CD4-positive, alpha-beta T cell treated with Interferon gamma for 1 hour (primary cell): Measurements from ENCODE around the gene TOP3B.

Experiments used
- DNase-seq: peaks from one replicate; pipeline ENCODE4 v3.0.0-alpha.2; 2020

Gene TOP3B, protein sequence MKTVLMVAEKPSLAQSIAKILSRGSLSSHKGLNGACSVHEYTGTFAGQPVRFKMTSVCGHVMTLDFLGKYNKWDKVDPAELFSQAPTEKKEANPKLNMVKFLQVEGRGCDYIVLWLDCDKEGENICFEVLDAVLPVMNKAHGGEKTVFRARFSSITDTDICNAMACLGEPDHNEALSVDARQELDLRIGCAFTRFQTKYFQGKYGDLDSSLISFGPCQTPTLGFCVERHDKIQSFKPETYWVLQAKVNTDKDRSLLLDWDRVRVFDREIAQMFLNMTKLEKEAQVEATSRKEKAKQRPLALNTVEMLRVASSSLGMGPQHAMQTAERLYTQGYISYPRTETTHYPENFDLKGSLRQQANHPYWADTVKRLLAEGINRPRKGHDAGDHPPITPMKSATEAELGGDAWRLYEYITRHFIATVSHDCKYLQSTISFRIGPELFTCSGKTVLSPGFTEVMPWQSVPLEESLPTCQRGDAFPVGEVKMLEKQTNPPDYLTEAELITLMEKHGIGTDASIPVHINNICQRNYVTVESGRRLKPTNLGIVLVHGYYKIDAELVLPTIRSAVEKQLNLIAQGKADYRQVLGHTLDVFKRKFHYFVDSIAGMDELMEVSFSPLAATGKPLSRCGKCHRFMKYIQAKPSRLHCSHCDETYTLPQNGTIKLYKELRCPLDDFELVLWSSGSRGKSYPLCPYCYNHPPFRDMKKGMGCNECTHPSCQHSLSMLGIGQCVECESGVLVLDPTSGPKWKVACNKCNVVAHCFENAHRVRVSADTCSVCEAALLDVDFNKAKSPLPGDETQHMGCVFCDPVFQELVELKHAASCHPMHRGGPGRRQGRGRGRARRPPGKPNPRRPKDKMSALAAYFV

GRCh38 chr22:21982338-21982965 lies at the start of gene TOP3B:
TOP3B (minus strand) TSS chr22:21982787; CDS start chr22:21975709, 7,078 bp downstream.
- DNase-seq, result peak; percentile 68

DNA sequence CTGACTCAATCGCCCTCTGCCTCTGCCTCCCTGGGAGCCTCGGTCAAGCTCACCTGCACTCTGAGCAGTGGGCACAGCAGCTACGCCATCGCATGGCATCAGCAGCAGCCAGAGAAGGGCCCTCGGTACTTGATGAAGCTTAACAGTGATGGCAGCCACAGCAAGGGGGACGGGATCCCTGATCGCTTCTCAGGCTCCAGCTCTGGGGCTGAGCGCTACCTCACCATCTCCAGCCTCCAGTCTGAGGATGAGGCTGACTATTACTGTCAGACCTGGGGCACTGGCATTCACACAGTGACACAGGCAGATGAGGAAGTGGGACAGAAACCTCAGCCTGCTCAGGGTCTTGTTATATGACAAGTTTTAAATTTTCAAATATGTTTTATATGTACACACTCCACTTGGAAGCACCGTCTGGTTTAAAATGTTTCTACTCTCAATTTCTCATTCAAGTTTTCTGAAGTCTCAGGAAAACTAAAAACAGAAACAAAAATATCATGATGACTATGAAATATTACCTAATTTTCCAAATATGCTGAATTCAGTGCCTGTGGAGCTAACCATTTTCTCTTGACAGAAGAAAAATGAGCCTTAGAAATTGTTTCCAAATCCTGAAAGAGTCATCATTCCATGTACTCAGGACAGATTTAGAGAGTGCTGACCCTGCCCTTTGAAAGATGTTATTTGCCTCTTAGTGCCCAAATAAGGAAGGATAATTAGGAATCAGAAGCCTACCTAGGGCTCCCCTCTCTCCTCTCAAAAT lies 48.8 kb upstream of the TOP3B start:
- peak; percentile 12 for DNase-seq

DNA sequence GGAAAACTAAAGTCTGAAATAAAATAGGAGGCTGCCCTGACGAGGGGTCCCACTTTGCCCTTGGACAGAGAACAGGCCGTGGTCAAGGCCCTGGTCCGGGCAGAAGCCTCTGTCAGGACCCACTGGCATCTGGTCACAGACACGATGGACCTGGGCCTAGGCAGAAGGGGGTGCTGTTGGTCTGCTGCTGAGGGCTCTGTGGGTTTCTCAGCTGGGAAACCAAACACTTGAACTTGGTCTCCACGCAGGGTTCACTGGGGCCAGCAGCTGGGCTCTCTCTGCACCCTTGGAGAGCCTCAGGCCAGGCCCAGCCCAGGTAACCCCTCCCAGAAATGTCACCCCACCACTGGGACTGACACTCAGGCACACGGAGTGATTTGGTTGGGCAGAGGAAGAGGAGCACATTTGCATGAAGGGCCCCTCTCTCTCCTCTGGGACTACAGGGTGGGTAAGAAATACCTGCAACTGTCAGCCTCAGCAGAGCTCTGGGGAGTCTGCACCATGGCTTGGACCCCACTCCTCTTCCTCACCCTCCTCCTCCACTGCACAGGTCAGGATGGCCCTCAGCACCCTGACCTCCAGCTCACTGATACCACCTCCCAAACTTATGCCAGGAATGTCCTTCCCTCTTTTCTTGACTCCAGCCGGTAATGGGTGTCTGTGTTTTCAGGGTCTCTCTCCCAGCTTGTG lies 48.1 kb upstream of the TOP3B start:
- peak; percentile 37 for DNase-seq

DNA sequence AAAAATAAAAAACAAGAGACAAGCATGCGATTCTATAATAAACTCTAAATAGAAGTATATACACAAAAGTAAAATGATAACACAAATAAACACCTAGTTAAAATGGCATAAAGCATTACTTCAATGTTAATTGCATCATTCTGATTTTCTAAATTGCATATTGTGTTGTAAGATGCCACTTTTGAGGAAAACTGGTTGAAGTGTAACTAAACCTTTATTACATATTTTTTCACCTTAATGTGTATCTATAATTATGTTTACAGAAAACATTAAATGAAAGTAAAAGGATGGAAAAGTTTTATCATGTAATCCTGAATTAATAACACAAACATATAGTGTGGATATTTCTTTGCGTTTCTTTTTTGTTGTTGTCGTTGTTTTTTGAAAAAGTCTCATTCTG lies 45.4 kb upstream of the TOP3B start:
- no peak for DNase-seq

DNA sequence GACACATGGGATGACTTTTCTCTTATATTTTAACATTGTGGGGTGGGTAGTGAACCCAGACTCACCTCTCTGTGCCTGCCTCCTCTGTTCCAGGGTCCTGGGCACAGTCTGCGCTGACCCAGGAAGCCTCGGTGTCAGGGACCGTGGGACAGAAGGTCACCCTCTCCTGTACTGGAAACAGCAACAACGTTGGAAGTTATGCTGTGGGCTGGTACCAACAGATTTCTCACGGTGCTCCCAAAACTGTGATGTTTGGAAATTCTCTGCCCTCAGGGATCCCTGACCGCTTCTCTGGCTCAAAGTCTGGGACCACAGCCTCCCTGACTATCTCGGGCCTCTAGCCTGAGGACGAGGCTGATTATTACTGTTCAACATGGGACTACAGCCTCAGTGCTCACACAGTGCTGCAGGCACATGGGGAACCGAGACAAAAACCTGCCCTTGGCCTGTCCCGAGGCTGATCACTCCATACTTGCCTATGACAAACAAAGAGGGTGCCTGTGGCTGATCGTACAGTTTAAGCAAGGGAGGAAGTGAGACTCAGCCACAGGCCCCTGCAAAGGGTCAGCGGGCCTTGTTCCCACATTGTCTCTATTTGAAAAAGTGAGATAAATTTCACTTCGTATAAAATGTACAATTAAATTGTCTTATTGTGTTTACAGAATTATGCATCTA lies 43.7 kb upstream of the TOP3B start:
- no peak for DNase-seq

GRCh38 chr22:22025320-22026156 lies 43.0 kb upstream of the TOP3B start:
- peak; percentile 7 for DNase-seq

GRCh38 chr22:22024440-22024839 lies 41.9 kb upstream of the TOP3B start:
- no peak for DNase-seq

DNA sequence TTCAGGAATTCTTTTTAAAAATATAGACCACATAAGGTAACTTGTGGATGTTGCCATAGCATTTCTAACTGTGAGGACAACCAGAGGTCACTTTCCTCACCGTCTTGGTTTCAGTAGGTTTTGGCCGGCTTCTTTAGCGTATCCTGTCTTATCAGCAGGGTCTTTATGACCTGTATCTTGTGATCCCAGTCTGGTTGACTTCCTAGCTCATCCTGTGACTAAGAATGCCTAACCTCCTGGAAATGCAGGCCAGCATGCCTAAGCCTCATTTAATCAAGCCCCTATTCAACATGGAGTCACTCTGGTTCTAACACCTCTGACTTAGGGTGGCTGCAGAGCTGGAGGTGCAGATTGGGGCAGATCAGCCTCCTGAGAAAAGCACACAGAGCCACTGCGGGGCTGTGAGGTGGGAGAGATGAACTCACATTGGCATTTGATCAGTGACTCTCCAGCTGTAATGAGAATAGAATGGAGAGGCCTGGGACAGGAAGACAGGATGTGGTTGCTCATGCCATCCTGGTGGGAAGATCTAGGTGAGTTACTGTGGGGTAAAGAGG lies 41.1 kb upstream of the TOP3B start:
- DNase-seq, result no peak

DNA sequence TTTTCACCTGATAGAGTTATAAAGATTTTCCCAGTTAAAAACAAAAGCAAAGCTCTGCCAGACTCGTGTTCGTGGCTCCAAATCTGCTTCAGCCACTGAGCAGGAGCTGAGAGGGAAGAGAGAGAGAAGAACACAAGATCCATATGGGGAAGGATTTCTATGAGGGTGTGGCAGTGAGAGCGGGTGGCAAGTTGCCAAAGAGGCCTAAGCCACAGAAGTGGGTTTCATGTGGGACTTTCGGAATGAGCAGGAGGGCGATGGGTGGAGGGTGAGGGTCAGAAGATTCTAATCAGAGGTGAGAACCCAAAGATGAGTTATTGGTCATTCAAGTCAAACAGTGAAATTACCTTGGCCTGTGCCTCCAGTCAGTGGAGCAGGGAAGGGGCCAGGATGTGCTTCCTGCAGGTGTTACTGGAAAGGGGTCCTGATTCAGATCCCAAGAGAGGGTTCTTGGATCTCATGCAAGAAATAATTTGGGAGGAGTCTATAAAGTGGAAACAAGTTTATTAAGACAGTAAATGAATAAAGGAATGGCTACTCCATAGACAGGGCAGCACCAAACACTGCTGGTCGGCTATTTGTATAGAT lies 40.5 kb upstream of the TOP3B start:
- DNase-seq, result no peak

DNA sequence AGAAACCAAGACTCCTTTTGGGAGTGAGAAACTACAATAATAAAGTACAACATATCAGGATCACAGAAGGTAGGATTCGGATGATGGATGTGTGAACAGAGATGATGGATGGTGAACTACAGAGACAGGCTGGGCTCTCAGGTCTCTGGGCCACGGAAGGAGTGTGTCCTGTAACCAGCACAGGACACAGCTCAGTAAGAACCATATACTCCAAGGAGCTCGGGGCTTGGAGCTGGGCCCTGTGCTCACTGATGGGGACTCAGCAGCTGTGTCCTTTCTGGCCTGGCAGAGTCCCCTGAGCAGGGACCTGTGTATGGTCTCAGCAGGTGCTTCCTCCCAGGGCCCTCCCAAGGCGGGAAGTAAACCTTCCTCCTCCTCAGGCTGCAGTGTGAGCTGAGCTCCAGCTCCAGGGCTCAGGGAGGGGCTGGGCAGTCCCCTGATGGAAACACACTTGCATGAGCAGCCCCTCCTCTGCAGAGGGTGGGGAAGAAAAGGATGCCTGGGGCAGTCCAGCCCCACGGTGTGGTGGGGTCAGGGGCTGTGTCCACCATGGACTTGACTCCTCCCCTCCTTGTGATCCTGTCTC lies 39.8 kb upstream of the TOP3B start:
- DNase-seq, result no peak

GRCh38 chr22:22021162-22021750 lies 38.7 kb upstream of the TOP3B start:
- no peak for DNase-seq

GRCh38 chr22:22020425-22020852 lies 37.9 kb upstream of the TOP3B start:
- DNase-seq, result no peak

- no peak for DNase-seq
These were observed 37.3 kb upstream of the TOP3B start for GRCh38 chr22:22019659-22020424.

DNA sequence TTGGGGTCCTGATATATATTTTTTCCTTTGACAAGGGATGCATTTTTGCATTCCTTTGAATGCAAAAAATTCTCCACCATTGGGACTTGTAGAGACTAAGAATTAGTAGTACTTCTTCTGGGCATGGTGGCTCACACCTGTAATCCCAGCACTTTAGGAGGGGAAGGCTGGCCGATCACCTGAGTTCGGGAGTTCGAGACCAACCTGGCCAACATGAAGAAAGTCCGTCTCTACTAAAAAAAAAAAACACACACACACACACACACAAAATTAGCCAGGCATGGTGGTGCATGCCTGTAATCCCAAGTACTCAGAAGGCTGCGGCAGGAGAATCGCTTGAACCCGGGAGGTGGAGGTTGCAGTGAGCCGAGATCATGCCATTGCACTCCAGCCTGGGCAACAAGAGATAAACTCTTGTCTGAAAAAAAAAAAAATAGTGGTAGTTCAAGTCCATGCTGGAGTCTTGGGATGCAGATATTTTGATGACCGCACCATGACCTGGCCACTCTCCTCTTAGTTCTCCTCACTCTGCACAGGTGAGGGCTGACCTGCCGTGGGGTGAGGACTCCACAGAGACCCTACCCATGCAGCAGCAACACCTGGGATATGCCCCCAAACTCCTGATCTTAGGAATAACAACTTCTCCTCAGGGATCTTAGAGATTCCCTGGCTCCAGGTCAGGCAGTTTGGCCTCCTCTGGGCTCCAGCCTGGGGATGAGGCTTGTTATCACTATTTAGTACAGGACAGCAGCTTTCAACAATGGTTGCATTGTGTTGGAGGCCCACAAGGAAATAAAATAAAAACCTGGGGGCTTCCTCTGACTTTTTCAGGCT lies 36.5 kb upstream of the TOP3B start:
- DNase-seq, result no peak

DNA sequence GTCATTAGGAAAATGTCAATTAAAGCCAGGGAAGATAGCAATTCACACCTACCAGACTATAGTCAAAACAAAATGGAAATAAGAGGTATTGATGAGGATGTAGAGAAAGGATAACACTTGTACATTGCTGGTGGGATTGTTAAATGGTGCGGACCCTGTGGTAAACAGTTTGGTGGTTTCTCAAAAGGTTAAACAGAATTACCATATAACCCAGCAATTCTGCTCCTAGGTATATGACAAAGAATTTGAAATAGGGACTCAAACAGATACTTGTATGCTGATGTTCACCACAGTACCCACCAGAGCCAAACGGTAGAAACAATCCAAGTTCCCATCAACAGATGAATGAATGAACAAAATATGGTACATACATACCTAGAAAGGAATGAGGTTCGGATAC lies 33.0 kb upstream of the TOP3B start:
- no peak for DNase-seq

DNA sequence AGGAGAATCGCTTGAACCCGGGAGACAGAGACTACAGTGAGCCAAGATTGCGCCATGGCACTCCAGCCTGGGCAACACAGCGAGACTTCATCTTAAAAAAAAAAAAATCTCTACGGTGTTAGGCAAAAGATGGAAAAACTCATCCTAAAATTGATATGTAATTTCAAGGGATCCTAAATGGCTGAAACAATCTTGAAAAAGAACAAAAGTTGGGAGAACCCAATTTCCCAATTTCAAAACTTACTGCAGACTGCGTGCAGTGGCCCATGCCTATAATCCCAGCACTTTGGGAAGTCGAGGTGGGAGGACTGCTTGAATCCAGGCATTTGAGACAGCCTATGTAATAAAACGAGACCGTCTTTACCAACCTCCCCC lies 31.7 kb upstream of the TOP3B start:
- DNase-seq, result no peak

- DNase-seq, result no peak
These were observed 31.1 kb upstream of the TOP3B start for GRCh38 chr22:22013559-22014284.
